Keratinocyte (primary cell): ENCODE data around the gene KCNC3. TPM values are rescaled to one million over a fixed set of nuclear protein-coding genes. Genes with fewer than 3 reads are reported as not detected.

Experiments used
- DNase-seq: peaks from one replicate; pipeline ENCODE4 v3.0.0-alpha.2; 2011; ENCODE audit warnings: low read depth, missing footprints, low spot score
- FAIRE-seq: peaks from 2 replicates; lab custom pipeline; 2011; peaks lifted over from hg19 to GRCh38; lab: Jason Lieb, UNC
- H2AFZ ChIP-seq: 2 replicates; pipeline ENCODE4 v1.6.0; 2012; ENCODE audit warnings: low read length, control low read depth, inconsistent platforms; ENCODE audit not compliant: control insufficient read depth
- H3K27ac ChIP-seq: 2 replicates; pipeline ENCODE4 v1.5.1; 2011; ENCODE audit warnings: low read length; ENCODE audit not compliant: control insufficient read depth, insufficient read depth
- H3K27me3 ChIP-seq: 3 replicates; pipeline ENCODE4 v1.6.0; 2011; ENCODE audit warnings: low read length; ENCODE audit not compliant: control insufficient read depth, insufficient read depth; ENCODE audit errors: extremely low read depth
- H3K36me3 ChIP-seq, 2 experiments: 2 replicates in 1 of 2; 3 replicates in 1 of 2; pipeline ENCODE4 v1.5.1; 2011; ENCODE audit warnings: low read length in 2 of 2, mild to moderate bottlenecking in 1 of 2; ENCODE audit not compliant: control insufficient read depth in 2 of 2, insufficient read depth in 2 of 2; ENCODE audit errors: extremely low read depth in 1 of 2
- H3K4me1 ChIP-seq: 3 replicates; pipeline ENCODE4 v1.5.1; 2011; ENCODE audit warnings: low read length; ENCODE audit not compliant: control insufficient read depth, insufficient read depth; ENCODE audit errors: extremely low read depth
- H3K4me2 ChIP-seq: 3 replicates; pipeline ENCODE4 v1.6.0; 2011; ENCODE audit warnings: low read depth, low read length; ENCODE audit not compliant: control insufficient read depth, insufficient read depth; ENCODE audit errors: extremely low read depth
- H3K4me3 ChIP-seq, 3 experiments: fragments of 200-600 bp in 1 of 3; sonication (generic) in 1 of 3; 2 replicates in 2 of 3; 3 replicates in 1 of 3; pipeline ENCODE4 v1.5.1; 2011 to 2016; ENCODE audit warnings: low read length in 3 of 3, mild to moderate bottlenecking in 3 of 3, control low read depth in 2 of 3, inconsistent platforms in 1 of 3, low read depth in 1 of 3, mixed read lengths in 1 of 3, mixed run types in 1 of 3, moderate library complexity in 1 of 3; ENCODE audit not compliant: control insufficient read depth in 2 of 3, insufficient read depth in 2 of 3; ENCODE audit errors: extremely low read depth in 1 of 3
- H3K79me2 ChIP-seq: 2 replicates; pipeline ENCODE4 v1.6.0; 2012; ENCODE audit warnings: low read length; ENCODE audit not compliant: control insufficient read depth, insufficient read depth
- H3K9ac ChIP-seq: 3 replicates; pipeline ENCODE4 v1.6.0; 2011; ENCODE audit warnings: low read length; ENCODE audit not compliant: control insufficient read depth, insufficient read depth; ENCODE audit errors: extremely low read depth
- H3K9me1 ChIP-seq: 3 replicates; pipeline ENCODE4 v1.6.0; 2011; ENCODE audit warnings: low read length; ENCODE audit not compliant: control insufficient read depth, insufficient read depth; ENCODE audit errors: extremely low read depth
- H3K9me3 ChIP-seq: 2 replicates; pipeline ENCODE4 v1.5.1; 2012; ENCODE audit warnings: low read depth, low read length; ENCODE audit not compliant: control insufficient read depth
- H4K20me1 ChIP-seq: 3 replicates; pipeline ENCODE4 v1.6.0; 2011; ENCODE audit warnings: low read length; ENCODE audit not compliant: control insufficient read depth, insufficient read depth; ENCODE audit errors: extremely low read depth
- CTCF ChIP-seq, 3 experiments: IDR thresholded peaks in 1 of 3; conservative IDR thresholded peaks in 1 of 3; optimal IDR thresholded peaks in 1 of 3; 2 replicates in 2 of 3; 3 replicates in 1 of 3; pipeline versions ENCODE3 to v1.5.1; 2011; ENCODE audit warnings: low read length in 3 of 3, mild to moderate bottlenecking in 3 of 3, moderate library complexity in 2 of 3, control low read depth in 1 of 3, inconsistent platforms in 1 of 3; ENCODE audit not compliant: insufficient read depth in 2 of 3; ENCODE audit errors: extremely low read depth in 1 of 3
- EZH2 ChIP-seq: IDR thresholded peaks from one replicate; pipeline ENCODE4 v1.6.1; 2012; ENCODE audit warnings: inconsistent platforms, mild to moderate bottlenecking, low read length, moderate library complexity
- dilution Hi-C: fragments of 300-500 bp; cut with MboI; formaldehyde crosslinking; loops from one replicate; pipeline ENCODE4 v1.7.0; 2020; ENCODE audit warnings: low sequenced_read_pairs; ENCODE audit not compliant: extremely low pct_ligation_motif_present
- polyA plus RNA-seq, 5 experiments: library from polyadenylated mRNA; depleted of rRNA in 3 of 5; stranded (reverse) in 3 of 5; stranded (forward) in 1 of 5; unstranded in 1 of 5; fragments of >200 nt; gene quantifications; 1 replicate in 1 of 5; 2 replicates in 3 of 5; 3 replicates in 1 of 5; pipeline versions ENCODE4 v1.2.1 to v1.2.3, GENCODE V29; 2011 to 2012; ENCODE audit warnings: missing spikeins in 2 of 5, low read depth in 1 of 5, low replicate concordance in 1 of 5

The KCNC3 gene
- polyA plus RNA-seq, 1 donor (not counting 4 experiments of a cell fraction or from before 2014, with no cell fraction given): 0.01 TPM

- Histone ChIP-seq H3K79me2 (no peaks in the 10 kb centered on the region), H3K4me3 (no peak overlapping the region), H3K9me1 (no peaks in the 10 kb centered on the region), H3K9ac (no peak overlapping the region), H3K9me3 (no peaks in the 10 kb centered on the region), H3K36me3 (no peaks in the 10 kb centered on the region), H4K20me1 (no peaks in the 10 kb centered on the region), H2AFZ (no peak overlapping the region), H3K27me3 (no peaks in the 10 kb centered on the region), H3K4me1 (peaks cover 1% of the 10 kb centered on the region), H3K4me2 (no peak overlapping the region), H3K27ac (no peak overlapping the region)
- DNase-seq: no peak
- TF ChIP-seq CTCF (optimal IDR thresholded peaks at IDR 0.05 in 1 of 3, IDR thresholded peaks at IDR 0.05 in 1 of 3, conservative IDR thresholded peaks at IDR 0.05 in 1 of 3; ENCODE audit: extremely low read depth in 1 of 3, insufficient read depth in 2 of 3, low read length in 3 of 3) (no peak), EZH2 (no peak)
- FAIRE-seq: no peak
- dilution Hi-C loops: no loop called here
Measured at GRCh38 chr19:50344661-50345318, 15.6 kb upstream of the KCNC3 start.

- Histone ChIP-seq H3K27ac (no peak overlapping the region), H3K27me3 (no peaks in the 10 kb centered on the region), H4K20me1 (no peaks in the 10 kb centered on the region), H3K4me3 (no peak overlapping the region), H3K36me3 (no peaks in the 10 kb centered on the region), H2AFZ (no peak overlapping the region), H3K4me1 (no peaks in the 10 kb centered on the region), H3K9me1 (no peaks in the 10 kb centered on the region), H3K9ac (no peak overlapping the region), H3K4me2 (no peak overlapping the region), H3K9me3 (no peaks in the 10 kb centered on the region), H3K79me2 (no peaks in the 10 kb centered on the region)
- DNase-seq: no peak
- dilution Hi-C loops: no loop called here
- no peak for FAIRE-seq
- TF ChIP-seq EZH2 (no peak), CTCF (optimal IDR thresholded peaks at IDR 0.05 in 1 of 3, IDR thresholded peaks at IDR 0.05 in 1 of 3, conservative IDR thresholded peaks at IDR 0.05 in 1 of 3; ENCODE audit: extremely low read depth in 1 of 3, insufficient read depth in 2 of 3, low read length in 3 of 3) (no peak)
Measured at GRCh38 chr19:50341091-50341564, 12.0 kb upstream of the KCNC3 start.
